HG02885 (cell line): Measurements from ENCODE around the gene ZNF236.
"Not testable (repeated sequence)": the region's sequence is repeated elsewhere in the genome, so short reads cannot be mapped to it uniquely, and the experiment has no call there.

Experiments used
- ATAC-seq: cut with Tn5 transposase; IDR thresholded peaks from one replicate; pipeline ENCODE4 v1.9.1; 2021; ENCODE audit warnings: mild to moderate bottlenecking; ENCODE audit not compliant: unreplicated experiment, poor library complexity

Gene ZNF236

DNA sequence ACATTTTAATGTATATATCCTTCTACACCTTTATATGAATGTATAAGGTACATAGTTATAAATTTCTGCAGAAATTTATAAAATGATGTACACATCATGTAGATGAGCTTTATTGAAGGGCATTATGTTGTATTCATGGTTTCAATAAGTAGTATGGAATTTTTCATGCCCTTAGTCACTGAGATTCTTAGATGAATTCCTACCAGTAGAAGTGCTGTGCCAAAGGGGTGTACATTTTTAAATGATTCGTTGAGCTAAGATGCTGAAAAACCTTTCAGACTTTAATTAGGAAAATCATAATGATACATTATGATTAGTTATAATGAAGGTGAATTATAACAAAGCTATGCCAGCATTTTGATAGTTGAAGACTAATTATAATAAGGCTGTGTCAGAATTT lies 115.2 kb downstream of the ZNF236 start:
- ATAC-seq = no peak

DNA sequence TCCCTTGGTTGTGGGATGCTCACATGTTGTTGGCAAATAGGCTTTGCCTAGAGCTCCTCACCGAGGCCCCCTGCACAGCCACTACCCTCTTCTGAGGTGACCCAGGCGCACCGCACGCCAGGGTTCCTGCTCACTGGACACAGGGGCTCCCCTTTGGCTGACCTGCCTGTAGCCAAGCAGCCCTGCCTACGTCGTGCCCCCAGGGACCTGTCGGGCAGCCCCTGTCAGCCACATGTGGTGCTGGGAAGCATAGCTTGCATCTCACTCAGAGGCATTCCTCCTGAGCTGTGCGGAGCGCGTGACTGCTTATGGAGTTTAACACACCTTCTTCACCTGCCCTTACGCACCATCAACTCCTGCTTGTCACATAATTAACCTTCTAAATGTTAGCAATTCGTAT lies 116.3 kb downstream of the ZNF236 start:
- ATAC-seq = no peak

DNA sequence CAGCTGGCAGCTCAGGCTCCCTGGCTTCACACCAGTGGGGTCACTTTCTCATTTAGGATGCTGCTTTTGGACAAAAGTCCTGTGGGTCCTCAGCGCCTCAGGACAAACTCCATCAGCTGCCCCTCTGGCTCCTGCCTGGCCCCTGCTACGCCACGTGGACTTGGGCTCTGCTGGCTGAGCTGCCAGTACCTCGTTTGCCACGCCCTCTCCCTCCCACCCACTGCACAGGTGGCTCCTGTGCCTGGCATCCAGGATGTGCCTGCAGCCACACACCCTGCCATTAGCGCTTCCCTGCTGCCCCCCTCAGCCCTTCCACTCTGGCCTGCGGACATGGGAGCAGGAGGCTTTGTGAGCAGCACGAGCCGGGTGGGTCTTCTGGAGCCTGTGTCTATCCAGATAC lies 118.9 kb downstream of the ZNF236 start:
- ATAC-seq = no peak

DNA sequence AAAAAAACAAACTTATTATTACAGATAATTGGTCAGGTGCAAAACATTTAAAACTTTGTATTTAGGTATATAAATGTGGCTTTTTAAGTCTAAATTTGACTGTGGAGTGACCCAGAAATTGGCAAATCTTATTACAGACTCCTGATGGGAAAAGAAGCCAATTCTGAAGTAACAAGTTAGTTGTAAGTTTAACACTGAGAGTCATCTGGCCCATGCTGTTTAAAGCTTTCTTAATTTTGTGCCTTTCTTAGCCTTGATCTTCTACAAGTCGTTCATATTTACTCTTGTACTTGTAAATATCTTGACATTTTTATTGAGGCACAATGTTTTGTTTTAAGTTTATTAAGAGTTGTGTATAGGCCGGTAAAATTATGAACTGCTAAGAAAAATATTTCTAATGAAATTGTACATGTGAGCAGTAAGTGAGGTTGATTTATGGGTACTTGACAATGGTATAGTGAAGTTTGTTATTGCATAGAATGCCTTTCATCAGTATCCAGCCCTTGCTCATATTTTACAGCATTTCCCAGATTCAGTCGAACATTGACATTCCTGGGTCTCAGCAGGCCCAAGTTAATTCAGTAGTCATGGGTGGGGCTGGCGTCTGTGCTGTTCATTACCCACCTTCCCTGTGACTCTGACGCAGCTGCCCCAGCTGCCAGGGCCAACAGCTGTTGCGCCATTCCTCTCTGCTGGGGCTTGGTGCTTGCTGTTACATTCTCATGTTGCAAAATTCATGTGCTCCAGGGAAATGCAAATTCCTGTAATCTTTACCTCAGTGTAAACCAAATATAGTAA lies 121.4 kb downstream of the ZNF236 start:
- ATAC-seq = no peak

DNA sequence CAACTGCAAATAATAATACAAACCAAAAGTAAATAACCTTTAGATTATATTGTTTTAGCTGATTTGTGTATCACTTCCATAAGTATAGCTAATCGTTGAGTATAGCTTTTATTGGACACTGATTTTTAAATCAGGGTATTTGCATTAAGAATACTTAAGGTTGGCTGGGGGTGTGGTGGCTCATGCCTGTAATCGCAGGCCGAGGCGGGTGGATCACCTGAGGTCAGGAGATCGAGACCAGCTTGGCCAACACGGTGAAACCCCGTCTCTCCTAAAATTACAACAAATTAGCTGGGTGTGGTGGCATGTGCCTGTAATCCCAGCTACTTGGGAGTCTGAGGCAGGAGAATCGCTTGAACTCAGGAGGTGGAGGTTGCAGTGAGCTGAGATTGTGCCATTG lies 122.0 kb downstream of the ZNF236 start:
- ATAC-seq = not testable (repeated sequence)

DNA sequence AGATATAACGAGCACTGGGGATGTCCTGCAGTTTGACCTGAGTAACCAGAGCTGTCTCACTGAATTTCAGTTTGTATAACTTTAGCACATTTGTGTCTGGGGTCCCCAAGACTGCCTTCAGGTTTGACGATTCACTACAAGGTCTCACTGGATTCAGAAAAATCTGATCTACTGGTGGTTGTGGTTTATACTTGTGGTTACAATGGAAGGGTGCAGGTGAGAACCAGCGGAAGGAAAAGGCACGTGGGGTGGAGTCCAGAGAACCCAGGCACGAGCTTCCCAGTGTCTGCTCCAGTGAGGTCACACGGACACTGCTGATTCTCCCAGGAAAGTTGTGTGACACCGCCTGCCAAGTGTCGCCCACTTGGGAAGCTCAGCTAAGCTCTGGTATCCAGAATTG lies 126.0 kb downstream of the ZNF236 start:
- ATAC-seq = no peak

DNA sequence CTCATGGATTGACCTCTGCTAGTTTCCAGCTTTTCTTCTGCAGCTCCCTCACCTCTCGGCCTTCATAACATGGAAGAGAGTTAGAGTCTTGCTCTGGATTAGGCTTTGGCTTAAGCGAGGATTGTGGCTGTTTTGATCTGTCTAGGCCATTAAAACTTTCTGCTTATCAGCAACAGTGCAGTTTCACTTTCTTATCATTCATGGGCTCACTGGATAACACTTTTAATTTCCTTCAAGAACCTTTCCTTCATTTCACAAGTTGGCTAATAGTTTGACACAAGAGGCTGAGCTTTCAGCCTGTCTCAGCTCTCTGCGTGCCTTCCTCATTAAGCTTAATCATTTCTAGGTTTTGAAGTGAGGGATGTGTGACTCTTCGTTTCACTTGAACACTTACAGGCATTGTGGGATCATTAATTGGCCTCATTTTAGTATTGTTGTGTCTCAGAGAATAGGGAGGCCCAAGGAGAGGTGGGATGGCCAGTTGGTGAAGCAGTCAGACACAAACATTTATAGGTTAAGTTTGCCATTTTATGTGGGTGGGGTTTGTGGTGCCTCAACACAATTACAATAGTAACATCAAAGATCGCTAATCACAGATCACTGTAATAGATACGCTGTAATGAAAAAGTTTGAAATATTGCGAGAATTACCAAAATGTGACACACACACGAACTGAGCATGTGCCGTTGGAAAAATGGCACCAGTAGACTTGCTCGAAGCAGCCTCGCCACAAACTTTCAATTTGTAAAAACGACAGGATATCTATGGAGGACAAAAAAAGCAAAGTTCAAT lies 129.3 kb downstream of the ZNF236 start:
- ATAC-seq = no peak

DNA sequence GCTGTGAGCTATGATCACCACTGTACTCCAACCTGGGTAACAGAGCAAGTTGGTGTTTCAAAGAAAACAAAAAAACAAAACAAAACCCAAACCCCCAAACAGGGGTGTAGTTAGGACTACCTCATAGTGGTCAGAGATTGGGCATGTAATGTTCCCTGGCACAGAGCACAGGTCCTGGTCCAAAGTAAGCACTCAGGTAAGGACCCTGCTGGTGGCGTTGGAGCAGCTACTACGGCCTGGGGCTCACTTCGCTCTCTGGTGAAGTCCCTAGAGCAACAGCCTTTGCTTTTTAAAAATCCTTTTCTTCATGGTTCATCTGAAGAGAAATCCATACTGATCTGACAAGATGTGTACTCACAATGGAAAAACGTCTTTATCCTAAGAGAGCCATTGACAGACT lies 130.4 kb downstream of the ZNF236 start:
- no peak for ATAC-seq

DNA sequence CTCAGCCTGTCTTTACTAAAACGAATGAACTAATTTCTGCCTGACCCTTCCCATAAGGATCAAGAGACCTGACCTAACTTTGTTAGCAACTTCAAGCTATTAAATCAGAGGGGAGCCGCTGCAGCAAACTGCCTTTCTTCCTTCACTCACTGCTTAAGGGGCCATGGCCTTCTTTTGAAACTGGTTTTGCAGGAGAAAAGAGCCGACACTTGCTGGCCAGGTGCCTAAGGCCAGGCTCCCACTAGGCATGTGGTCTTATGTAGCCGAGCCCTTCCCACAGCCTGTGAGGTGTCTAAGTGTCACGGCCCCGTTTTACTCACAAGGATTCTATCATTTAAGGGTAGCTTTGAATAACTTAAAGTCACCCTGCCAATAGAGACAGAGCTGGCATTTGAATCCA lies 130.8 kb downstream of the ZNF236 start:
- ATAC-seq = no peak

DNA sequence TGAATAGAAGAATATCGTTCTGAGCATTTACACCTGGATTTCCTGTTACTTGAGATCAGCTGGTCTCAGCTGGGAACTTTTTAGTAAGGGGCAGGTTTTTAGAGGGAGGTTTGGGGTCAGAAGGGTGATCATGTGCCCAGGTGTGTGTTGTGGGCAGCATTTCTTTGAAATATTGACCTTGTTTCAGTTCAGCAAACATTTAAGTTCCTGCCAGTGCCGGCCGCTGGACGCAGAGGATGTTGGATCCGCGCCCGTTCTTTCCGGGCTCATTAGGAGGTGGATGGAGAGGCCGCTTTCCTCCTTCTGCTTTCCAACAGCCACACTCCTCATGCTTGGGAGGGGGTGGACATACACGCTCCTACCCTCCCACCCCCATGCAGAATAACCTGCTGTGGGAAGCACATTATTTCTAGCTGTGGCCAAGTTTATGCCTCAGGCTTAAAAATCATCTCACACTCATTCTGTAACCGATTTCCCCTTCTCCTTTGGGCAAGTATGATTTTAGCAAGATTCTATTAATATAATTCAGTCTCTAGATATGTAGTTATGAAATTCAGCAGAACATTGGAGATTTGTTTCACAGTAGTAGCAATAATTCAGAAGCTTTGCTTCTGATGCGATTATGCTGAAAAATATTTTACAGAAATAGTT lies 131.4 kb downstream of the ZNF236 start:
- no peak for ATAC-seq

DNA sequence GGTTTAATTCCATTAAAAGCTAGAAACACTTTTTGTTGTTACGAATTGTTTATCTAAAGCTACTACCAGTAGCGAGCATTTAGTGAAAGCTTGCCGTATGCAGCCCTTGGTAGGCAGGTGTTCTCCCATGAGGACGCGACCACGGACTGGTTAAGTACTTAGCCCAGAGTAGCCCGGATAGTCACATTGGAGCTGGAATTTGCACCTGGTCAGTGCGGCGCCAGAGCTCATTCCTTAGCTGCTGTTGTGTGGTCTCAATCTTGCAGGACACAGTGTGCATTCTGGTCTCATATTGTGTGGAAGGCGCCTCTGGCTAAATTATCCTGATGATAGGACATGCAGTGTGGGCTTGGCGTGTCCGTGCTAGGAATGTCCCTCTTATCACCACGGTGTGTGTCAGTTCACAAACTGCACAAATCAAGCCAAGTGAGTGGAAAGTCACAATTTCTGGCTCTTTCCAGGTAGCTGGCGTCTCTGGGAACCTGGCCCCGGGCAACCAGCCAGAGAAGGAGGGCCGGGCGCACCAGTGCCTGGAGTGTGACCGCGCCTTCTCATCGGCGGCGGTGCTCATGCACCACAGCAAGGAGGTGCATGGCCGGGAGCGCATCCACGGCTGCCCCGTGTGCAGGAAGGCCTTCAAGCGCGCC lies 133.3 kb downstream of the ZNF236 start:
- ATAC-seq = no peak

DNA sequence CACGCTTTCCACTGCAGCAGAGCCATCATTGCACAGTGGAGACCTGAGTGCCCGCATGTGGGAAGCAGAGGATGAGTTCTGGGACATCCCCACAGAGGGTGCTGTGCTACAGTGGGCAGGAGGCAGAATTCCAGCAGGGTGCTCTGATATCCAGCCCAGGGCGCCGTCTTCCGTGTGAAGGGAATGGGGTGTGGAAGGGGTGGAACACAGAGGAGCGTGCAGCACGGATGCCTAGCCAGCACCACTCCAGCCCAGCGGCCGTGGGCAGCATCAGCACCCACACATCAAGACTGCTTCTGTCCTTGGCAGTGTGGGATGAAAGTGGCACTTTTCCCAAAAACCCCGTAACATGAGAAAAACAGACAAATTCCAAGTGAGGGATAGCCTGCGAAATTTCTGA lies 134.3 kb downstream of the ZNF236 start:
- no peak for ATAC-seq

DNA sequence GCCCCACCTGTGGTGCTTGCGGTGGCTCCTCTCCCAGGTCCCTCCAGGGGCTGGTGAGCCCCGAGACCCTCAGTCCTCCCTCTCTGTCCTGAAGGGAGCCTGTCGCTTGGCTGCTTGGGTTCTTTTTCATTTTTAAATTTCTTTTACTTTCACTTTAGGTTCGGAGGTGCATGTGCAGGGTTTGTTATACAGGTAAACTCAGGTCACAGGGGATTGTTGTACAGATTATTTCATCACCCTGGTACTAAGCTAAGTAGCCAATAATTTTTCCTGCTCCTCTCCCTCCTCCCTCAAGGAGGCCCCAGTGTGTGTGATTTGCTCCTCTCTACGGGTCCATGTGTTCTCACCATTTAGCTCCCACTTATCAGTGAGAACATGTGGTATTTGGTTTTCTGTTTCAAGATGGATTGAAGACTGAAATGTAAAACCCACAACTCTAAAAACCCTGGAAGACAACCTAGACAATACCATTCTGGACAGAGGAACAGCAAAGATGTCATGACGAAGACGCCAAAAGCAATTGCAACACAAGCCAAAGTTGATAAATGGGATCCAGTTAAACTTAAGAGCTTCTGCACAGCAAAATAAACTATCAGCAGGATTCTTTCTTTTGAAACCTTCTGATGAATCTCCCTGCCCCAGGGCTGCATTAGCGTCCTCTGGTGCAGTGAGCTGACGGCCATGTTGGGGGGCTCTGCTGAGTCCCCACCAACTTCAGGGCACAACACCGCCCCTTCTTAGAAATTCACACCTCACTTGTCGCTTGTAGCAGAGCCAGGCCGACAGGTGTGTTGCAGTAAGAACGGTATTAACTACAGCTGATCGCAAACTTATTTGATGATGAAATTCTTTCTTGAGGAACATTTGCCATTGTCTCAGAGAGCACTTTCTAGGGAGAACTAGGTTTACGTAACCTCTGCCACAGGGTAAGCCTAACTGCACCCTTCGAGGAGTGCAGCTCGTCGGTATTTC lies 135.3 kb downstream of the ZNF236 start:
- no peak for ATAC-seq

DNA sequence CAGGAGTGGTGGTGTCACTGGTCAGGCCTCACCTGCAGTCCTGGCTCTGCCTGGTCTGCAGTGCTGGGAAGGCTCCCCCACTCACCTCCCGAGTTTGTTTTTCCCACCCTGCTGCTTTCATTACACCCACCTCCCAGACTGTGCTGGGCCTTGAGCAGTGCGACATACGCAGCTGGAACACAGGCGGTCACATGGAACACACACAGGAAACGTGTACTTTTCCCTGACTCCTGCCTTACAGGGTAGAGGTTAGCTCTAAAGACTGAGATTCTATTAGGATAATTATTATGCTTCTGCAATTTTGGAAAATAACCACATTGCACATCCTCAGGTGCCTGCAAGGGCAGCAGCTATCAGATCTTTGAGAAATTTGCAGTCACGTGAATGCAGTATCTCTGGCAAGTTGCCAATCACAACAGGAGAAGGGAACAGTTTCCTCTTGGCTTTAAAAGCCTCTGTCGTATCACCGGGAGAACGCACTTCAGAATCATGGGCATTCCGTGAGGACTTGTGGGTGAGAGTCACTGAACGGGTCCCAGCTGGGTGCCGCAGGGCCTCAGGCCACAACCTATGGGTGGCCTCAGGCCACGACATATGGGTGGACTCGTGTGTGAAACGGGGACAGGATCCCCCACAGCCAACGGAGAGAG lies 136.5 kb downstream of the ZNF236 start:
- ATAC-seq = no peak

DNA sequence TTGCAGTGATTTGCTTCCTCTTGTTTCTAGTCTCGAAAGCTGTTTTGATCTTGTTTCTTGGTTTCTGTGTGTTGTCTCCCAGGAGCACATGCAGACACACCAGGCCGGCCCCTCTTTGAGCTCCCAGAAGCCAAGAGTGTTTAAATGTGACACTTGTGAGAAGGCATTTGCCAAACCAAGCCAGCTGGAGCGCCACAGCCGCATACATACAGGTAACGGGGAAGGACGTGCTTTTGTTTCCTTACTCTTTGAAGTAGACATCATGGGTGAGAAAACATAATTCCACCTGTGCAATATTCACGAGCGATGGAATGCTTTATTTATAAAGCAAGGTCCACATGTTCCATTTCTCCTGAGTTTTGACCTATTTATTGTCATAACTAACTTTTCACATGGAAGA lies 137.2 kb downstream of the ZNF236 start:
- no peak for ATAC-seq

DNA sequence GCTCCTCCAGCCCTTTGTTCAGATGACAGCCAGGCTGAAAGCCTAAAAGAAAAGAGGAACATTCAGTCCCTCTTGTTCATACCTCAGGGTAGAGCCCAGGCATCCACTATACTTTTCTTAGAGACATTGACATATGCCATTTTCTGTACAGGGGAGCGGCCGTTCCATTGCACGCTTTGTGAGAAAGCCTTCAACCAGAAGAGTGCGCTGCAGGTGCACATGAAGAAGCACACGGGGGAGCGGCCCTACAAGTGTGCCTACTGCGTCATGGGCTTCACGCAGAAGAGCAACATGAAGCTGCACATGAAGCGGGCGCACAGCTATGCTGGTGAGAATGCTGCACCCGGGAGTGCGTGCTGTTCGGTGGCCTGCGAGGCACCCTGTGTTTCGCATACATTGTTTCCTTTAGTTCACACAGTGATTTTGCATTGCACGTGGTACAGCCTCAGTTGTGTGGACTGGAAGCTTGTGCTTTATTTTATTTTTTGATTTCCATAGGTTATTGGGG lies 138.2 kb downstream of the ZNF236 start:
- no peak for ATAC-seq

DNA sequence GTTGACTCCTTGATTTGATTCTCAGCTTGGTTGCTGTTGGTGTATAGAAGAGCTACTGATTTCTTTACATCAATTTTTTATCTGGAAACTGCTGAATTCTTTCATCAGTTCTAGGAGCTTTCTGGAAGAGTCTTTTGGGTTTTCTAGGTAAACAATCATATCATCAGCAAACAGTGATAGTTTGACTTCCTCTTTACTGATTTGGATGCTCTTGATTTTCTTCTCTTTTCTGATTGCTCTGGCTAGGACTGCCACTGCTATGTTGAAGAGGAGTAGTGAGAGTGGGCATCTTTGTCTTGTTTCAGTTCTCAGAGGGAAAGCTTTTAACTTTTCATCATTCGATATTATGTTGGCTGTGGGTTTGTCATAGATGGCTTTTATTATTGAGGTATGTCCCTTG lies 140.5 kb downstream of the ZNF236 start:
- no peak for ATAC-seq

DNA sequence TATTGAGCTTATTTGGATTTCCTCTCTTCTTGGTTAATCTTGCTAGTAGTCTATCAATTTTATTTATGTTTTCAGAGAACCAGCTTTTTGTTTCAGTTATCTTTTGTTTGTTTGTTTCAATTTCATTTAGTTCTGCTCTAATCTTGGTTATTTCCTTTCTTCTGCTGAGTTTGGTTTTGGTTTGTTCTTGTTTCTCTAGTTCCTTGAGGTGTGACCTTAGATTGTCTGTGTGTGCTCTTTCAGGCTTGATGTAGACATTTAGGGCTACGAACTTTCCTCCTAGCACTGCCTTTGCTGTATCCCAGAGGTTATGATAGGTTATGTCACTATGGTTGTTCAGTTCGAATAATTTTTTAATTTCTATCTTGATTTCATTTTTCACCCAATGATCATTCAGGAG lies 141.6 kb downstream of the ZNF236 start:
- ATAC-seq = peak; percentile 71

DNA sequence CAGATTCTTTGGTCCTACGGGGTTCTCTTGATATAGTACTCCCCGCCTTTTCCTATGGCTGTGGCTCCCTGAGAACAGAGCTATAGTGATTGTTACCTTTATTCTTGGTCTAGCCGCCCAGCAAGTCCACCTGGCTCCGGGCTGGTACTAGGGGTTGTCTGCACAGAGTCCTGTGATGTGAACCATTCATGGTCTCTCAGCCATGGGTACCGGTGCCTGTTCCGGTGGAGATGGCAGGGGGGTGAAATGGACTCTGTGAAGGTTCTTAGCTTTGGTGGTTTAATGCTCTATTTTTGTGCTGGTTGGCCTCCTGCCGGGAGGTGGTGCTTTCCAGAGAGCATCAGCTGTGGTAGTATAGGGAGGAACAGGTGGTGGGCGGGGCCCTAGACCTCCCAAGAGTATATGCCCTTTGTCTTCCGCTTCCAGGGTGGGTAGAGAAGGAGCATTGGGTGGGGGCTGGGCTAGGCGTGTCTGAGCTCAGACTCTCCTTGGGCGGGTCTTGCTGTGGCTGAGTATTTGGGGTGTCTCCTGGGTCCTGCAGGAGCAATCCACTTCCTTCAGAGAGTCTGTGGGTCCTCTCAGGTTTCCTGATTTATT lies 143.3 kb downstream of the ZNF236 start:
- ATAC-seq = not testable (repeated sequence)
